HG03159 (cell line): Measurements from ENCODE around the gene HEYL.

Source experiments
- ATAC-seq: cut with Tn5 transposase; IDR thresholded peaks from one replicate; pipeline ENCODE4 v1.9.1; 2021; ENCODE audit warnings: mild to moderate bottlenecking, moderate library complexity; ENCODE audit not compliant: unreplicated experiment

The HEYL gene

DNA sequence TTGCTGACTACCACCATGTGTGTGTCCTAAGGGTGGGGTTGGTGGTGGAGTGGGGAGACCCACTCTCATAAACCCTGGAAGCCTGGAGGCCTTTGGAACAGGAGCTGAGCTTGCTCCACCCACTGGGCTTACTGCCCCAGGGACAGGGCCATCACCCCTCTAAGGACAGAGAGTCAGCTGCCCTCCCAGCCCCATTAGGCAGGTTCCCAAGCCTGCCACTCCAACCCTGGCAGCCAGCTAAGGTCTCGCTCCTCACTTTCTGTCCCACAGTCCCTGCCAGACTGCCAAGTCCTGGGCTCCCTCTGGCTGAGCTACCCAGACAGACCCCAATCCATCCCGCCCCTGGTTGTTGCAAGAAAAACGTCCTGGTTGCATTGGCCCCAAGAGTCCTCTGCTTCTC lies 28.7 kb upstream of the HEYL start:
- ATAC-seq, result no peak

DNA sequence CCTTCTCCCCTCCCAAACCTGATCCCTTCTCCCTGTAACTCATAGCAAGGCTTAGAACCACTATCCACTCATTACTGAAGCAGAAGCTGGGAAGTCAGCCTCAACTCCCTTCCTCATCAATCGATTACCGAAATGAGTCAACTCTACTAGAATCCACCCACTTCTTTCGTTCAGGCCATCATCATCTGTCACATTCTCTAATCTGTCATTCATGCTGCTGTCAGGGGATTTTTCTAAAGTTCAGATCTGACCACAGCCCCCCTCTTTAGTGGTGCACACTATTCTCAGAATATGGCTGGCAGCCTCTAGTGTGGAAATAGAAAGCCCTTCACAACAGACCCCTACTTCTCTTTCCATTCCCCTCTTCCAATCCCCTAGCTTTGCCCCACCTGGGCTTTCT lies 27.3 kb upstream of the HEYL start:
- ATAC-seq, result peak; percentile 80

DNA sequence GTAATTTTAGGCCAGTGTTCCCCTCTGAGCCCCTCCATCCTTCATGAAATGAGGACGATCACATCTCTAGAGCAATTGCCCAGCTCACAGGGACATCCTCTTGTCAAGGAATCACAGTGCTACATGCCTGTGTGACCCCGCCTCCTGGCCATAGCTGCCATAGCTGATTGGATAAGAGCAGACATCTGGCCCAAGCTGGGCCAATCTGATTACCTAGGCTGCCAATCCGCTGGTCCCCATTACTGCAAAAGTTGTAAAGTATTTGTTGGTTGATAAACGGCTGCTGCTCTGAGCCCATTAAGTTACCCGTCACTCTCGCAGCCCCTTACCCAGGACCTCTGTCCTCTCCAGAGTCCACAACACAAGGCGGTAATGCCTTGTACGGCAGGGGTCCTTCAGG lies 24.1 kb upstream of the HEYL start:
- ATAC-seq, result no peak

DNA sequence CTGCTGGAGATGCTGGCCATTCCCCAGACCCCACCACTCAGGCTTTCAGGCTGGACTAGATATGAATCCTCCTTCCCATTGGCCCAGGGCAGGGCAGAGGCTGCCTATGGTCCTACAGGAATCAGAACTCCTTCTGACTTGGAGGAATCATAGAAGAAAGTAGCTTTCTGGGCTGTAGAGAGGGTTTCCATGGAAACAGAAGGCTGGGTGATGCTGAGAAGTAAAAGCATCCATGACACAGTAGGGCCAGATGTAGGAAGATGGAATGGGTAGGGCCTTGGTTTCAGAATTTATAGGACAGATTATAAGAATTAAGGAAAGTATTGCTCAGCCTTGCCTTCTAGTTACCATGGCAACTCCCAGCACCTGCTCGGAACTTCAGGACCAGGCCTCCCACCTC lies 23.4 kb upstream of the HEYL start:
- no peak for ATAC-seq

DNA sequence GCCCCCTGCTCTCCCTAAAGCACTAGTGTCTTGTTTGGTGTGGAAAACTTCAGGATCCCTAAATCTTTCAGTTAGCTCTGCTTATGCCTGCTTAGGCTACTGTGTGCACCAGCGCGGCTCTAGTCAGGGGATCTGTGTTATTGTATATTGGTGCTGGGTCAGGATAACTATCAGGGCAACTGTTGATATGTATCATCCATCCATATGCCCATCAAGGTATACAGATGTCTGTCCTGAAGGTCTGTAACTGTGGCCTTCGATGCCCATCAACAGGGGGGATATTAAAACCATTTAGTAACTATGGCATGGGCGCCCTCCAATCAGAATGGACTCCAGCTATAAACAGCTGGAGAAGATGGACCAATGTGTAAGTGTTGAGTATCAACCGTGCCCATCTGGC lies 20.1 kb upstream of the HEYL start:
- no peak for ATAC-seq

DNA sequence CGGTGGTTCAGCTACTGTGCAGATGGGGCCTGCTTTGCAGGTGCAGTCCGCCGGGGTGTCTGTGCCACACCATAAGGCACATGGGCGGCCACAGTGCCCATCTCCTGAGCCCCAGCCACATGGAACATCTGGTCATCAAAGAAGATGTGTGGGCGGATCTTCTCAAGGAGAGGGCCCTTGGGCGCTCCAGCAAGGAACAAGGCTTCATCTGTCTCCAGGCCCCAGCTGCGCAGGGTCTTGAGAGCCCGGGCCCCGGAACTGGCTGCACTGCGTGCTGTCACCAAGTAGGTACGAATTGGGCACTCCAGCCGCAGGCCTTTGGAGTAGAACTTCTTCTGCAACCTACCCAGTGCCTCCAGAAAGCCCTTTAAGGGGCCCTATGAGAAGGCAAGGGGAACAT lies 19.7 kb upstream of the HEYL start:
- ATAC-seq, result no peak

DNA sequence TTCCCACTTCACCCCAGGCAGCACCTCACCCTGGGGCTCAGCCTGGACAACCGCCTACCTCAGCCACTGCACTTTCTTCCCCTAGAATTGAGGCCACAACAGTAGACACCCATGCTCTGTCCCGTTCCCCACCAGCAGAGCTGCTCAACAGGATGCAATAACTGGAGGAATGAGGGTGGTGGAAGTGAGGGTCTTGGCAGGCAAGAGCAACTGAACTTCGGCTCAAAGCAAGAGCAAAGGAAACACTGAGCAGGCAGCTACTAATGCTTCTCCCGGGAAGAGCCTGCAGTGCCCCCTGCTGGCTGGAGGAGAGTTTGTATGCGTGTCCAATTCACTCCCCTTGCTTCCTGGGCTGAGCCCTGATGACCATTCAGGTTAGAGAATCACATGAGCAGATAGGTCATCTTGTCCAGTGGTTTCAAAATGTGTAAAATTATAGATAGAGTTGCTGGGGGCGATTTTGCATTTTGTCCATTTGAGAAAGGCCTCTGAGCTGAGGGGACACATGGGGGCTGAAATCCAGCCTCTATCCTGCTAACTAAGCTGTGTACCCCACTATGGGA lies 18.6 kb upstream of the HEYL start:
- peak; percentile 54 for ATAC-seq

DNA sequence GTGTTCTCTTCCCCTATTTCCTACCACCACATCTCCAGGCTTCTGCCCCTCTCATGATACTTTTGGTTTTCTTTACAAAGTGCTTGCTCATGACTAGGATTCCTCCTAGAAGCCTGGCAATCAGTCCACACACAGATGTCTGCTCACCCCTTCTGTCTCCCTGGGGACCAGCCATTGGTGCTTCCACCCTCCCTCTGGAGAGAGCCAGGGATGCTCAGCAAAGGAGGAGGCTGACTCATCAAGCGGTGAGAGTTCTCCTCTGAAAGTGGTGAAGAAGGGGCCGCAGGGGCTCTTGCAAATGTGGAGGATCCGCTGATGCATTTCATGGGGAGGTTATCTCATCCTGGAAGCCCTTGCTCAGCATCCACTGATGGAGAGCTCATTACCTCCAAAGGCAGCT lies 18.0 kb upstream of the HEYL start:
- no peak for ATAC-seq

DNA sequence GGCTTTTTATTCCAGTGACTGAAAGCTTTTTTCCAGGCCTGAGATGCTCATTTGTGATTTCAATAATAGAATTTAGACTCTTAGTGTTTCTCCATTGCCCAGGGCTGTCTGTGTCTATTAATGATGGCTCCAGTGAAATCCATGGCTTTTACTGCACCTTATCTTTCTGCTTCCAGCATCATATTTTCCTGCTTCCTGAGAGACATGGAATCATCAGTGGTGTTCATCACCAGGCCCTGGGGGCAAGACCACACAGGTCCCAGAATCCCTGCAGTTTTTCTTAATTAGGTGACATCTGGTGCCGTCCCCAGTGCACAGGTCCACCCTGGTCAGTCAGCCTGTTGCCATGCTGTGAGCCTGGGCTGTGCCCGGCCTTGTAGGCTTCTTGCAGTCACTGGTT lies 16.9 kb upstream of the HEYL start:
- no peak for ATAC-seq

DNA sequence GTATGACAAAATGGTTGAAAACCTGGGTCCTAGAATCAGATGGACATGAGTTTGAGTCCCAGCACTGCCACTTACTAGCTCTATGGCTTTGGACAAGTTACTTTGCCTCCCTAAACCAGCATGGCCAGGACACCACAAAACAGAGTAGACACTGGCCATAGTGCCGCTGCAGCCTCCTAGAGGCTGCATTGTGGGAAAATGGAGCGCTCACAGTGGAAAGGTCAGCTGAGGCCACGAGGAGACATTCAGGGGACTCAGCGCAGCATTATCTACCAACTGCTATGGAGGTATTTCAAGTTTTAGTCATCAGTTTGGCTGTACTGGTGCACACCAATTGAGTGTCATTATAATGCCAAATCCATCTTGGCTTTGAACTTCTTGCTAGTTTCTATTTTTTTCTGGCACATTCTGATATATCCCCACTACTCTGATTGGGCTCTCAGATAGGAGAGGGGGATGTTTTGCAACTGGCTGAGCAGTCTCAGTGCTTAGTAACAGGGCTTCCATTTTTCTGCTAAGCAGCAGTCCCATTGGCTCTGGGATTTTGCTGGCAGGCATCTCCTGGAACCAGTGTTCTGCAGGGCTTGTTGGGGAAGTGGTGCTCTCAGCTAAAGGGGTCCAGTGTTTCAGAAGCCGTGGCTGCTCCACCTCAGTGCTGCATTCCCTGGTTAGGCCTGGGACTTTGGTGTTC lies 16.3 kb upstream of the HEYL start:
- ATAC-seq, result no peak

DNA sequence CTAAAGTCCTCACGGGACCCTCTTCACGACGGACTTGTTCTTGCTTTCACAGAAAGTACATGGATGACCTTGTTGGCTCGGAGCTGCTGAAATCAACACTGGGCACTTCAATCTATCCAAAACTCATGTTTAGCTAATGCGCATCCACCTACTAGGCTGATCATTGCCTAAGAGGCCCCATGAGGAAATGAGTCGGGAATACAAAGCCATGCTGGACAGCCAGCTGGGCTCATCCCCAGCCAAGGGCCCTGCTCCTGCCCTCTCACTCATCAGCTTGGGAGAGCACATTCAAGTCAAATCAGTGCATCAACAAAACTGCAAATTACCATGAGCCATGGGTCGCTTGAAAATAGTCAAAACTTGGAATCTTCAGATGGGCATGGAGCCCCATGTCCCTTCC lies 14.8 kb upstream of the HEYL start:
- ATAC-seq, result no peak

DNA sequence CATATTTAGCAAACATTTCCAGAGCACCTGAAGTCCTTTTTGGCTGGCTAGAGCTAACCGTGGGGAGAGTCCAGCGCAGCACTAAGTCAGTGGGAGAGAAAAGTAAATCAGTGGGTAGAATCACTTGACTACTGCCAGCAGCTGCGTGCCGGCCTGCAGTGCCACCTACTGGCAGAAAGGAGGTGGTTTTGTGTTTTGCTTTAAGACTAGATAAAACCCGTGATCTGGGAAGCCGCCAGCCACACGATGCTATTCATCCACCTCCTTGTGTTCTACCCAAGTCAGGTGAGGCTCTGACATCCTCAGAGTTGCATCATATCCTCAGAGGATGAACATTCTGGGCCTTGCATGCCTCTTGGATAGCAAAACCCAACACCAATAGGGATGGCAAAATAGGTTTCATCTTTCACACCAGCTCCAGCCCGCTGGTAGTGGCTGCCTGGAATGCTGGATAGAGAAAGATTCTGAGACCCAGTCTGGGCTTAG lies 14.1 kb upstream of the HEYL start:
- no peak for ATAC-seq

DNA sequence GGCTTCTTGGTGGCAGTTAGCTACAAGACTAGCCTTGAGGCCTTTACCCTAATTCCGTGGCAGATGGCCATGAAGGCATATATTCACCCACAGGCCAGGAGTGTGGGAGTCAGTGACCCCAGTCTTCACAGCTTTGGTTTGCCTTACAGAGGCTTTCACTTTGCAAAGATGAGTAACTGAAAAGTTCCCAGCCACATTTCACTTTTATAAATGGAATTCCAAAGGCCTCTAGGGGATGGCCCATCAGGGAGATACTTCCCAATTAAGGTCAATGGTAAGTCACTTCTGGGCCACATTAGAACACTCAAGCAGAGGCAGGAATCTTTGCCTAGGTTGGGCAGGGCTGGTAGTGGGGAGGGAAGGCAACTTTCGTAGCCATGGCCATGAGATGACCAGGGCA lies 13.1 kb upstream of the HEYL start:
- ATAC-seq, result no peak

DNA sequence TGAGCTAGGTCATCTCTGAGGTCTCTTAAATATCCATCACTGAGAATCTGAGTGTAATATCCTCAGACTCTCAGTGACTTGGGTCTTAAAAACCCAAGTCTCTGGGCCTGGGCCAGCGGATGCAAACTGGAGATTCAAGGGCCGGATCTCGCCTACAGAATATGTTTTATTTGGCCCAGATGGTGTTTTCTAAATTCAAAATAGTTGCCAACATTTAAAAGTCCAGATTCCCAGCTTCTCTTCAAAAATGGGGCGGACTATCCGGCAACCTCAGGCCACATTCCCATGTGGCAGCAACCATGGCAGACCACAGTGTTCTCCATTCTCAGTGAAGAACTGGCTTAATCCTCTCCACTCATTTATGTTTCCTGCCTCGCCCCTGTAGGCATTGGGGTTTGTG lies 12.7 kb upstream of the HEYL start:
- ATAC-seq, result no peak

DNA sequence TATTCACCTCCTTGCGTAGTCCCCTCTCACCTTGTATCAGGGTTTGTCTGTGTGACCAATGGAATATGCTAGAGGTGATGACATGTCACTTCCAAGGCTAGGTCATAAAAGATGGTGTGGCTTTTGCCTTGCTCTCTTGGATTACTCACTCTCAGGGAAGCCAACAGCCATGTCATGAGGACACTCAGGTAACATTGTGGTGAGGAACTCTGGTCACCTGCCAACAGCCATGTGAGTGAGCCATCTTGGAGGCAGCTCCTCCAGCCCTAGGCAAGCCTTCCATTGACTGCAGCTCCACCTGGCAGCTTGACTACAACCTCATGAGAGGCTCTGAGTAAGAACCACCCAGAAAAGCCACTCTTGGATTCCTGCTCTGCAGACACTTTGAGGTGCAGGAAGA lies 11.0 kb upstream of the HEYL start:
- ATAC-seq, result no peak

DNA sequence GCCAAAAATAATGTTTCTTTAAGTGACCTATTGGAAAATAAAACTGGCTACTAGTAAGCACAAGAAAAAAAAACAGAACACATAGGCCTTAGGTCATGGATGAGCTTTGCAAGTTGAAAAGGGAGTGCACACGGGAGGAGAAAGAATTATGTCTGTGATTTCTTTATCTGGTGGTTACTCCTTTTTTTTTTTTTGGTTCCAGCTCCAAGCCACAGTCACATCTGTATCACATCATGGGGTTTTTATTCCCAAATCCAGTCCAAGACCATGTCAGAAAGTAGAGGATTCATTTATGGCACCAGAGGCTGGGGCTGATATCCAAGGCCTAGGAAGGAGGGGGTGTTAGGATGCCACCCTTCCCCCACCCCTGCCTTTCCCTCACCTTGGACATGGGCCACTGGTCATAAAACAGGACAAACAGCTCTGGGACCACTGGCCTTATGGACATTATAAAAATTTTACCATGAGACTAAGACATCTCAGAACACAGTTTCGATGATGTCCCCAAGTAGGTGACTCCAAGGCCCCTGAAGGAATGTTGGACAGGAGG lies 10.3 kb upstream of the HEYL start:
- no peak for ATAC-seq

DNA sequence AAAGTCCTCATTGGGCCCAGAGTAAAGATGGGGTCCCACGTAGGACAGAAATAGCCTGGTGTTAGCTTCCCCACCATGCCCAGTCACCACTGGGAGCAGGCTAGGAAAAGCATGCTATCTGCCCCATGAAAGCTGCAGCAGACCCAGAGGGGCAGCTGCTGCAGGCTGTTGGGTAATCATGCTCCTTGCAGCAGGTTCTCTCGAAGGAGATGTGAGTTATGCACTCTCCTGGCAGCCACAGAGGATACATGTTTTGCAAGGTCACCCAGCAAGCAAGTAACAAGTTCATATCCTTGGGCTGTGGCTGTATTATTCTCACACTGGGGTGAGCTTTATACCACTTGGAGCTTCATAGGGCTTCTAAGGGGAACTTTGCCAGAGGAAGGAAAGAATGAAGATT lies 9.1 kb upstream of the HEYL start:
- no peak for ATAC-seq

DNA sequence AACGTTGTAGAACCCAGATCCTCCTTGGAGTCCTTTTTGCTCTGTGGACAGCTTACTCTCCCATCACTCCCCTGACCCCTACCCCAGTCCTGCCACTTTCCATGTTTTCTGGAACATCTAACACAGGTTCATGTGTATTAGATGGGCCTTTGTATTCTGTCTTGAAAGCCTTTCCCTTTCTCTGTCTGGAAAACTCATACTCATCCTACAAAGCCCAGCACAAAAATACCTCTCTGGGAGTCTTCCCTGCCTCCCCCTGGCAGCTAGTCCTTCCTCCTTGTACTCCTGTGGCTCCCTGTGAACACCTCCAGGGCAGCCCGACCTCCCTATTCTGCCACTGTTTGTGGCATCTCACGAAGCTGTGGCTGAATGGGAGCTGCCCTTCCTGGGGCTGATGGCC lies 7.8 kb upstream of the HEYL start:
- no peak for ATAC-seq

DNA sequence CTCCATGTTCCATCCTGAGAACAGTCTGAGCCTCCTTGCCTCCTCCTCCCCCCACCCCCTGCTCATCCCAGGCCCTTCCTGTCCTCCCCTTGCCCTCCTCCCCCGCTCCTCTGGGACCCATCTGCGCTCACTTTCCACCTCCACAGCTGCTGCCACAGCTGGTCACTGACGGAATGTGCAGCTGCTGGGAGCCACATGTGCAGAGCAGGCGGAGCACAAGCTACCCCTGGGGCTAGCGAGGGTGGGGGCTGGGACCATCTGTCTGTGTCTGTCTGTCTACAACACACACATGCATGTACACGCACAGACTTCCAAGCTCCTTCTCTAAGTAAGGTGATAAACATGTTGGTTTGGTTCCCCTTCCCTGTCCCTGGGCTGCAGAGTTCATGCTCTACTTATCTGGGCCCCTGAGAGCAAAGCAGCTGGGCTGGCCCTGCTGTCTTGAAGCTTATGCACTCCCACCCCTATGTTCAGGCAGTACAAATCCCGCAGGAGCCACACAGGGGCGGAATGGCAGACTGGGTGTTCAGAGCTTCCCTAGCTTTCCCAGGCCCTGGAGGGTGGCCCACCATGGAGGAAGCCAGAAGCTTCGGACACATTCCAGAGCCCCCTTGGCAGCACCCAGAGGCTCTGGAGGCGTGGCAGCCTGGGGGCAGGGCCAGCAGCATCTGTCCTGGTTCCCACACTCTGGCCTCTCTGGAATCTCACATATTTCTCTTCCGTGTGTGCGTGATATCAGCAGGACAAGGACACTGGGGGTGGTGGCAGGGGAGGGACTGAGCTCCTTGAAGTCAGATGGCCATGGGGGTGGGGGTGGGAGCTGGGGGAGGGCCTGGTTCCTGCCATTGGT lies 7.0 kb upstream of the HEYL start:
- ATAC-seq, result no peak

DNA sequence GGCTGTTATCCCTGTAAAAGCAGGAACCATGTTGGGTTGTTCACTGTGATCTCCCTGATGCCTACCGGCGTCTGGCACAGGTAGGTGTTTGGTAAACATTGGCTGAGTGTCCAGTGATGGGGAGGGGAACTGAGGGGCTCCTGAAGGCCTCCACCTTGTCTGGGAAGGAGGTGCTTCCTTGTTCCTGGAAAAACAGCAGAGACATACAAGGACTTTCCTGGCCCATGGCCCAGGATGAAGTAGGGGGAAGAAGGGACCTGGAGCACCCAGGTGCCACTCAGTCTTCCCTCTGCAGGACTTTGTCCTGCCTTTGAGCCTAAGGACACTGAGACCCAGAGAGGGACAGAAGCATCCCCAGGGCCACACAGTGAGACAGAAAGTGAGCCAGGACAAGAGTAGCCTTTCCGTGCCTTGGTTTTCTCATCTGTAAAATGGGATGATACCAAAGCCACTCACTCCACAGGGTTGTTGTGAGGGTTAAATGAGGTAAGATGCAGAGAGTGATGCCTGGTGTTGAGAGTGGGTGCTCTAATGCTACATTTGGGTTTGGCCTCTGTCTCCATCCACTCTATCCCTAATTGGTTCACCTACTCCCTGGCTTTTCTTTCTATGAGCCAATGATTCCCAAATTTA lies 6.1 kb upstream of the HEYL start:
- no peak for ATAC-seq

DNA sequence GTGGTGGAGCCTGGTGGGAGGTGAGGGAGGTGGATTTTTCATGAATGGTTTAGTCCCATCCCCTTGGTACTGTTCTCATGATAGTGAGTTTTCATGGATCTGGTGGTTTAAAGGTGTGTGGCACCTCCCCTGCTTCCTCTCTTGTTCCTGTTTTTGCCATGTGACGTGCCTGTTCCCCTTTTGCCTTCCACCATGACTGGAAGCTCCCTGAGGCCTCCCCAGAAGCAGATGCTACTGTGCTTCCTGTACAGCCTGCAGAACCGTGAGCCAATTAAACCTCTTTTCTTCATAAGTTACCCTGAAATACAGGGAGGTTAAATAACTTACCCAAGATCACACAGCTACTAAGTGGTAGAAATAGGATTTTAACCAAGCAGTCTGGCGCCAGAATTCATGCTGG lies 4.3 kb upstream of the HEYL start:
- no peak for ATAC-seq
